Right lobe of liver (tissue), 4 donors: ENCODE measurements around the gene PGAM2.

Source experiments
- CTCF ChIP-seq, 4 donors: fragments of 200-600 bp in 3 of 4; fragments of 450-650 bp in 1 of 4; IDR thresholded peaks; one replicate each; pipeline versions ENCODE4 v1.5.1 to v1.8.0; 2016 to 2022; ENCODE audit warnings: antibody characterized with exemption in 4 of 4, mild to moderate bottlenecking in 2 of 4
- POLR2A ChIP-seq: fragments of 450-650 bp; IDR thresholded peaks from one replicate; pipeline ENCODE4 v1.6.1; 2017; ENCODE audit warnings: antibody characterized with exemption, mild to moderate bottlenecking
- donor health status: DM: no; HTN: no; CAD: no.
- donor health status: DM: no; HTN: no; CAD: no.
- donor health status: DM: no; HTN: yes; CAD: no.

GRCh38 chr7:44056681-44057080, 8.7 kb downstream of the PGAM2 start:
- TF ChIP-seq CTCF (IDR thresholded peaks at IDR 0.05) (no peak), POLR2A (no peak)
